Stimulated activated CD4-positive, alpha-beta T cell treated with anti-CD3 and anti-CD28 coated beads, Interleukin-1b, Interleukin-23, amount 100 ng/mL, for 48 hours (primary cell): ENCODE data around the gene CACNA1E.

ENCODE experiments used
- DNase-seq: peaks from one replicate; pipeline ENCODE4 v3.0.0-alpha.2; 2020

The CACNA1E gene

GRCh38 chr1:181778640-181779260 is 295.4 kb downstream of the CACNA1E start:
- no peak for DNase-seq

- DNase-seq, result no peak
These were observed 296.0 kb downstream of the CACNA1E start for GRCh38 chr1:181779343-181779742.

- no peak for DNase-seq
These were observed 299.9 kb downstream of the CACNA1E start for GRCh38 chr1:181783208-181783607.

- DNase-seq, result no peak
These were observed 300.8 kb downstream of the CACNA1E start for GRCh38 chr1:181784039-181784683.

- DNase-seq, result no peak
These were observed 306.1 kb downstream of the CACNA1E start for GRCh38 chr1:181789395-181789794.

- DNase-seq, result no peak
These were observed 308.4 kb downstream of the CACNA1E start for GRCh38 chr1:181791721-181792120.

GRCh38 chr1:181793831-181794230 is 310.5 kb downstream of the CACNA1E start:
- no peak for DNase-seq

- no peak for DNase-seq
These were observed 311.0 kb downstream of the CACNA1E start for GRCh38 chr1:181794332-181794731.

GRCh38 chr1:181798191-181798926 is 315.0 kb downstream of the CACNA1E start:
- no peak for DNase-seq

- no peak for DNase-seq
These were observed 318.3 kb downstream of the CACNA1E start for GRCh38 chr1:181801617-181802016.

GRCh38 chr1:181802466-181802865 is 319.1 kb downstream of the CACNA1E start:
- DNase-seq, result no peak

- no peak for DNase-seq
These were observed 320.1 kb downstream of the CACNA1E start for GRCh38 chr1:181803421-181803820.

- no peak for DNase-seq
These were observed 321.7 kb downstream of the CACNA1E start for GRCh38 chr1:181804989-181805388.

- no peak for DNase-seq
These were observed 323.4 kb downstream of the CACNA1E start for GRCh38 chr1:181806746-181807145.

GRCh38 chr1:181807251-181807650 is 323.9 kb downstream of the CACNA1E start:
- no peak for DNase-seq

GRCh38 chr1:181809991-181810545 is 326.8 kb downstream of the CACNA1E start:
- no peak for DNase-seq

GRCh38 chr1:181812208-181812607 is 328.9 kb downstream of the CACNA1E start:
- no peak for DNase-seq

GRCh38 chr1:181813266-181813665 is 329.9 kb downstream of the CACNA1E start:
- no peak for DNase-seq

- no peak for DNase-seq
These were observed 333.3 kb downstream of the CACNA1E start for GRCh38 chr1:181816608-181817007.

- DNase-seq, result no peak
These were observed 333.8 kb downstream of the CACNA1E start for GRCh38 chr1:181817091-181817490.

- no peak for DNase-seq
These were observed 335.1 kb downstream of the CACNA1E start for GRCh38 chr1:181818459-181818858.

GRCh38 chr1:181818943-181819342 is 335.6 kb downstream of the CACNA1E start:
- DNase-seq, result no peak

- no peak for DNase-seq
These were observed 338.4 kb downstream of the CACNA1E start for GRCh38 chr1:181821701-181822100.
